Fibroblast of lung (primary cell): Measurements from ENCODE around the gene RRP7A.

Experiments
- CTCF ChIP-seq, 2 donors: IDR thresholded peaks in 1 of 2; conservative IDR thresholded peaks in 1 of 2; 1 replicate in 1 of 2; 2 replicates in 1 of 2; pipeline ENCODE4 v1.5.1; 2011 to 2012; ENCODE audit warnings: low read length in 2 of 2, control low read depth in 1 of 2, inconsistent platforms in 1 of 2, low read depth in 1 of 2, mild to moderate bottlenecking in 1 of 2
- EZH2 ChIP-seq: IDR thresholded peaks from 2 replicates; pipeline ENCODE4 v1.5.1; 2012; ENCODE audit warnings: low read length, control low read depth, mild to moderate bottlenecking; ENCODE audit errors: missing control alignments

GRCh38 chr22:42471441-42471840, 48.2 kb downstream of the RRP7A start:
- TF ChIP-seq CTCF (conservative IDR thresholded peaks at IDR 0.05 in 1 of 2, IDR thresholded peaks at IDR 0.05 in 1 of 2; ENCODE audit: low read depth in 1 of 2, low read length in 2 of 2) (no peak), EZH2 (no peak)
